ENCODE results near the gene RABGAP1L.
"Not testable (repeated sequence)": the region's sequence is repeated elsewhere in the genome, so short reads cannot be mapped to it uniquely, and the experiment has no call there.

The RABGAP1L gene

DNA sequence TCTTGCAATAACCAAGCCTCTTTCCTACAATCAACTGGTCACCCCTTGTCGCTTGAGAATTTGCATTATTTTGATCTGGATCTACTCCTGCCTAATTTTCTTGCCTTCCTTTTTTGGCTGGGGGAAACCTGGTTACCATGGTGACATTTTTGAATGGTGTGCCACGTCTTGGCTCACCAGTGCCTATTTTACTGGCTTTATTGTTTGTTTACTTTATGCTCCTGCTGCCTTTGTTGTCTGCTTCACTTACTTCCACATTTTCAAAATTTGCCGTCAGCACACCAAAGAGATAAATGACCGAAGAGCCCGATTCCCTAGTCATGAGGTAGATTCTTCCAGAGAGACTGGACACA is 289.2 kb downstream of the RABGAP1L start:
- DNase-seq (ENCODE audit: low spot score) = no peak

DNA sequence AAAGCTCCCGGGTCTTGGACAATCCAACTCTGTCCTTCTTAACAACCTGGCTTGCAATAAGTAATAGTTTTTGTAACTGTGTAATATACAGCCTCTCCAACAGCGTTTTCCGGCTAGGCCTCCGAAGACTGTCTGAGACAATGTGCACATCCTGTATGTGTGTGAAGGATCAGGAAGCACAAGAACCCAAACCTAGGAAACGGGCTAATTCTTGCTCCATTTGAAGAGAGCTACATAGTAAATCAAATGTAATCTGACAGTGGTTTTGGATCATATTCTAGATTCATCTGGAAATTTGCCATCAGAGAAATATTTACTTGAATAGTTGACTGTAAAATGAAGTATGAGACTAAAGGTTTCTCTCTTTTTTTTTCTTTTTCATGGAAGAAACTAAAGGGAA is 289.7 kb downstream of the RABGAP1L start:
- no peak for DNase-seq (ENCODE audit: low spot score)

DNA sequence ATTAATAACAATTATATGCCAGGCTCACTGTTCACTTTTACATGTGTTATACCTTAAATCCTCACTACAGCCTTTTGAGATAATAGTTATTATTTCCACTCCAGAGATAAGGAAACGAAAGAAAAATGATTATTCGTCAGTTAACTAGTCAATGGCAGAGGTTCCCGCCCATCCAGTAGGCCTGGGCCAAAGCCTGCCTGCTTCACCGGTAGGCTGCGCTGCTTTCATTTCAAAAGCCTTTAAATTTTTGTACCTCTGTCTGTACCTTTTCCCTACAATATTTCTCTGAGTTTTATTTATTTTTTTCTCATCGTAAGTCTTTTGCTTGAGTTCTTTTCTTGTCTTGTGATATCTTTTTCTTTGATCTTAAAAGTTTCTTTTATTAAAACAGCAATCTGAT is 292.1 kb downstream of the RABGAP1L start:
- no peak for DNase-seq (ENCODE audit: low spot score)

DNA sequence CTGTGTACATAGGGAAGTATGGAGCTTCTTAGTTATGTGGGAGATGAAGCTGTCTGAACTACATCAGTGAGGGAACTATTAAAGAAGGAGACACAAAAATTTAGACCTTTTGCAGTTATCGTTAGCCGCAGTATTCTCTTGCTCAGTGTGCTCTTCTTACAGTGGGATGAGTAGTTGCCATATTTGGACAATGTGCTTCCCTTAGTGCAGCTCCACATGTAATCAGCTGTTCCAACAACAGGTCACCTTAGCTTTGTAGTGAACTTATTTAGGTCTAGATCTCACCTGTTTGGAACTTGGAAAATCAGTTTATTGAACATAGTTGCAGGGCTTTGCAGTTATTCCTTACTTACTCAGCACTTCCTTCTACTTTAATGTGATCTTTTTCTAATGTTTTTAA is 306.5 kb downstream of the RABGAP1L start:
- DNase-seq (ENCODE audit: low spot score) = no peak

DNA sequence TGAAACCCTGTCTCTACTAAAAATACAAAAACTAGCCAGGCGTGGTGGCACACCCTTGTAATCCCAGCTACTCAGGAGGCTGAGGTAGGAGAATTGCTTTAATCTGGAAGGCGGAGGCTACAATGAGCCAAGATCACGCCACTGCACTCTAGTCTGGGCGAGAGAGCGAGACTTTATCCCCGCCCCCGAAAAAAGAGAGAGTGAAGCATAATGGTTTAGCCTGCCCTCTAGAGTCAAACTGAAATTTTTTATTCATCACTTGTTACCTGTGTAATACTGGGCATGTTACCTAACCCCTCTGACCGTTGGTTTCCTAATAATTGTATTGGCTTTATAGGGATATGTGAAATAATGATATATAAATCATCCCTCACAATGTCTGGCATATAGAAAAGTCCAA is 307.3 kb downstream of the RABGAP1L start:
- no peak for DNase-seq (ENCODE audit: low spot score)

DNA sequence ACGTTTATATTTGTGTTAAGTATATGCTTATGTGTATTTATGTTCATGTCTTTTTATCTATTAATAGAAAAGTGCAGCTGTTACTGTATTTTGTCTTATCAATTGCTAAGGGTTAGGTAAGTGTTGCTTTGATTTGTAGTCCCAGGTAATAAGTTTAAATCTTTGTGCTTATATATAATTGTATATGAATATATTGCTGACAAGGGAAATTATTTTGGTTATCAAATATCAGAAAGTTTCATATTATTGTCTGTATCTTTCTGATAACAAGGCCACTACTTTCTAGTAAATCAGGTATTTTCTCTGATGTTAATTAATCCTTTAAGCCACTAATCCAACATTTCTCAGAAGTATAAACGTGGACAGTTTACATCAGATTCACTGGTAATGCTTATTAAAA is 309.7 kb downstream of the RABGAP1L start:
- no peak for DNase-seq (ENCODE audit: low spot score)

DNA sequence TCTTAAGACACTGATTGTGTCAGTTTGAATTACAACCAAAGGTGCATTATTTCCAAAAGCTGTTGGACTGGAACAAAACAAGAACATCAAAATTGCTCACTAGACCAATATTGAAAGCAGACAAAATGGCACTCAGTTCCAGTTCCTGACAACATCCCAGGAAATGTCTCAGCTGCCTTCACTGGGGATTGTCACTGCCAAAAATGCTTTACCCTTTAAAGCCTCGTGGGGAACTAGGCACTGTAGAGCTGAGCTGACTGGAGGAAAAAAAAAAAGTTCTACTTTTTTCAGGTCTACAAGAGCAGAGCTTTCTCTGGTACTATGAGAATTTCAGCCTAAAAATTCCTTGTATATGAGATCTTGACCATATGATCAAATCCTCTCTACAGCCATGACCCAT is 310.4 kb downstream of the RABGAP1L start:
- no peak for DNase-seq (ENCODE audit: low spot score)

DNA sequence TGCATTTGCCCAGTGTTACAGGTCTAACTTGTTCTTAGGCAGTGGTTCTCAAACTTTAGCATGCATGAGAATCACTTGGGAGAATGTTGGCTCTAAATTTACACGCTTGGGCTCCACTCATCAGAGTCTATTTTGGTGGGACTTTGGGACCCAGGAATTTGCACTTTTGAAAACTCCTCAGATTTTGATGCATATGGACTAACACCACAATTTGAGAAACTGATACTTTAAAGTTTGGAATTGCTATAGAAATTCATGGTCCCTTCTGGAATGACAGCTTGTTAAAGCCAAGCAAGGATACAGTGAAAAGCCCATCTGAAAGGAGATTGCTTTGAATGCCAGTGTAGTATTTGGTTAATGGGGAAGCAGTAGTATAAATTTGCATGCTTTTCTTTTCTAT is 320.0 kb downstream of the RABGAP1L start:
- DNase-seq (ENCODE audit: low spot score) = no peak

DNA sequence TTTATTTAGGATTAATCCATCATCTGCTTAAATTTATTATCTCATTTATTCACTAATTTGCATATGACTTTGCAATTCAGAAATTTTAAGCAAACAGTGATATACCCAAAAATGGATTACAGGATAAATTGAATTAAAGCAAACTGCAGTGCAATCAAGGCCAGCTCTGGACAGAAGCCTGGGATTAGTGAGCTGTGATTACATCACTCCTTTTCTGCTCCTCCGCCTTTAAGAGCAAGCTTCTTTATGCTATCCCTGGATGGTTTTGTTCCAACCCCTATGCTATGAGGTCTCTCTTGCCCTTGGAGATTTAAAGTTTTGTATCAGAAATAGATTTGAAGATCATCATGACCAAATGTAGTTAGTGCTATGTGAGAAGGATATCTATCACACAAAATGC is 321.0 kb downstream of the RABGAP1L start:
- DNase-seq (ENCODE audit: low spot score) = no peak

DNA sequence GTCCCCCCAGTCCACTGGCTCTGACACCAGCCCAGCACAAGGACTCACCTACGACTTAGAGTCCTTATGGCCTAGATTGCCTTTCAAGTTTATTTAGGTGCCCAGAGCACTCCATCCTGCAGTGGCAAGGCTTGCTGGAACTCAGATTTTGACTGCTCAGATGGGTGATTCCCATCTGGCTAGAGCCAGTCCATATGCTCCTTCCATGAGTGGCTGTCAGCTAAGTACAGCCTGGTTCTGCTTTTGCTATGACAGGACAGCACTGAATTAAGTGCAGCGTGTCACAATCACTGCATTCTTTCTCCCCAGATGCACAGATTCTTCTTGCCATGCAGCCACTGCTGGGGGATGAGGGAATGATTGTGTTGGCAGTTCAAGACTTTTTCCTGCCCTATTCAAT is 332.3 kb downstream of the RABGAP1L start:
- DNase-seq (ENCODE audit: low spot score) = no peak

DNA sequence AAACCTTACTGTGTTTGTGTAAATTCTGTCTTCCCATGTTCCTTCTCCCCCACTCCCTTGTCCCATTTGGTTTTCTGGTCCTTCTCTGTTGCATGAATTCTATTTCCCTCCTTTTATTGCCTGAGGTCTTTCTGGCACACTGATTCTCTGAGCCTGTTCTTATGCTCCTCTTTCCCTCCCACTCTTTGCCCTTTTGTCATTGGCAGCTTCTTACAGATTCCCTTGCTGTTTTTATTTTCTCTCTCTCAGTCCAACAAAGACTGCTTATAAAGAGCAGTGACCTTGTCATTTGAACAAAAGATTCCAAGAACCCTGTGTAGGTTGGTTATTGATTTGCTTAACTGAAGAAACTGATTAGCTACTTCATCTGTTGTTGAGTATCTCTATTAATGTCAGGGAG is 338.2 kb downstream of the RABGAP1L start:
- DNase-seq (ENCODE audit: low spot score) = no peak

DNA sequence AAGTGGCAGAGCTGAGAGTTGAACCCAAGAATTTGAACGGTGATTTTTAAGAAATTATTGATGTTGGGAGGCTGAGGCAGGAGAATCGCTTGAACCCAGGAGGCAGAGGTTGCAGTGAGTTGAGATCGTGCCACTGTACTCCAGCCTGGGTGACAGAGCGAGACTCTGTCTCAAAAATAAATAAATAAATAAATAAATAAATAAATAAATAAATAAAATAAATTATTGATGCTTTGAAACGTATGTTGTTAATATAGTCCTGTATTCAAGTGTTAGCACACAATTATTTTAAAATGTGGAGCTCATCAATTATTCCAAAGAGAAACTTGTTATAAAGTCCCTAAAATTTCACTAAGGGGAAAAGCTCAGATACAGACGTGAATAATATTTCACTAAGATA is 357.4 kb downstream of the RABGAP1L start:
- DNase-seq (ENCODE audit: low spot score) = not testable (repeated sequence)

DNA sequence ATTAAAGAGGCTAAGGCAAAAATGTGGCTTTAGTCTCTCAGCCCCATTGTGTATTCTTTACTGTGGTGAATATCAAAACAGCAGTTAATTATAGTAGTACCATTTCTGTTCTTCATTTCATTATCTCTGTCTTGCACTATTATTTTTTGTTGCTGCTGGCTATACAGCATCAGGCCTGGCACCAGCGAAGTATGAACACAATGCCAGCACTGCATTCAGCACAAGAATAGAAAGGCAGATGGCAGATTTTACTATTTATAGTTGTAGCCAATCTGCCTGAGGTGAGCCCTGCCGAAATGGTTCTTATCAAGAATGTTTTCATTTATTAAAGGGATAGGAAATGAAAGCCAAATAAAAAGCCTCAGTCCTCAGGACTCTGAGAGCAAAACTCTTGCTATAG is 360.5 kb downstream of the RABGAP1L start:
- DNase-seq (ENCODE audit: low spot score) = no peak

DNA sequence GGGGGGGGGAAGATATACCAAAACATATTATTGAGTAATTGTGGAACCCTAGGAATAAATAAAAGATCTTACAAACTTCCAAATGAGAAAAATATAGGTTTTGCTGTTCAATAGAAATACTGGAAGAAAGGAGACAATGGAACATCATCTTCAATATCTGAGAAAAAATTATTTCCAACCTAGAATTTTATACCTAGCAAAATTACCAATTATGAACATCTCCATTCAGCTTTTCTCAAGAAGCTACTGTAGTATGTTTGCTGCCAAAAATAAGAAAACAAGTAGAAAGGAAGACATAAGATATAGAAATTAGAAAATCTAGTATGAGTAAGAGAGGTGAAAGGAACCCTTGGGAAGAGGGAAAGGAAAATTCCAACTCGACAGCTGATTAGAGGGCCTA is 372.4 kb downstream of the RABGAP1L start:
- DNase-seq (ENCODE audit: low spot score) = no peak

DNA sequence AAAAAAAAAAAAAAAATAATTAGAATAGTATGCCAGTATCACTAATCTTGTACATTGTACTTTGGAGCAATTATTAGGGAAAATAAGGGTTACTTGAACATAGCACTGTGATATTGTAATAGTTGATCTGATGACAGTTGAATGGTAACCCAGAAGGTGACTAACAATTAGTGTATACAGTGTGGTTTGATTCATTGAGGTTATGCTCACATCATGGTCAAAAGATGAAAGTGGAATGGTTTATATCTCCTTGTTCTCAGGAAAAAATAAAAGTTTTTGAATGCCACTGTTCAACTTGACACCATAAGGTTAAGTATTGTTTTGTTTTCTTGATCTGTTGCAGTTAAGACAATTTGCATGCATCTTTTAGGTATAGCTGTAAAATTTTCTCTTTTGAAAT is 375.5 kb downstream of the RABGAP1L start:
- DNase-seq (ENCODE audit: low spot score) = no peak

DNA sequence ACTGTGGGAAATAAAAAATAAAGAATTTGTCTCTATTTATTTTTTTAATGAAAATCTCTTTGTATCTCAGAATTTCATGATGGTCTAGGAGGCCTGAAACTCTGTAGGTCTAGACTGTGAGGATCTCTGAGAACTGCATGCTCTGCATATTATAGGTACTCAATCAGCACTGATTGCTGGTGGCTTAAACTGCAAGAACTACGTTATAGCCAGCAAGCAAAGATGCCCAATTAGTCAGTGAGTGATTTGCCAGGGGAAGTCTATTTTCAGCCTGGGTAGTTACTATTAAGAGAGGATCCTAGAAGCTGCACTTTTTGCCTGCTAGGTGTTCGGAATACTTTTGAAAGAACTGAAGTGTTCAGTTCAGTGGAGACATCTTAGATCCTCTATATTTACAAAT is 375.9 kb downstream of the RABGAP1L start:
- DNase-seq (ENCODE audit: low spot score) = no peak

DNA sequence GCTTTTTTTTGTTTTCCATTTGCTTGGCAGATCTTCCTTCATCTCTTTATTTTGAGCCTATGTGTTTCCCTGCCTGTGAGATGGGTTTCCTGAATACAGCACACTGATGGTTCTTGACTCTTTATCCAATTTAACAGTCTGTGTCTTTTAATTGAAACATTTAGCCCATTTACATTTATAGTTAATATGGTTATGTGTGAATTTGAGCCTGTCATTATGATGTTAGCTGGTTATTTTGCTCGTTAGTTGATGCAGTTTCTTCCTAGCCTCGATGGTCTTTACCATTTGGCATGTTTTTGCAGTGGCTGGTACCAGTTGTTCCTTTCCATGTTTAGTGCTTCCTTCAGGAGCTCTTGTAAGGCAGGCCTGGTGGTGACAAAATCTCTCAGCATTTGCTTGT is 384.1 kb downstream of the RABGAP1L start:
- DNase-seq (ENCODE audit: low spot score) = not testable (repeated sequence)

DNA sequence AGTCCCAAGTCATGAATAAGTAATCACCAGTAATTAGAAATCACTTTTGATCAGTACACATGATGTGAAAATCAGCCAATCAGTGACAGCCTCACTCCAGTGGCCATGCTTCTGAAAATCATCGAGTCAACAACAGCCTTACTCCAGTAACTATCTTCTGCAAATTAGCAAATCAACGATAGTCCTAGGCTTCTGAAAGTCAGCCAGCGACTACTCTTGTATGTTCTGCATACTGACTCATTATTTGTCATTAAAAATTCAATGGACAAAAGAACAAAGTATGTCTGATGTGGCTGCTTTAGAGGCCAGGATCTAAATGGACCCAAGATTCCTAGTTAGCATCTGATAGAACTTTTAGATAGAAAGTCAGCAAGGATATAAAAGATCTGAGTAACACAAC is 391.0 kb downstream of the RABGAP1L start:
- no peak for DNase-seq (ENCODE audit: low spot score)

DNA sequence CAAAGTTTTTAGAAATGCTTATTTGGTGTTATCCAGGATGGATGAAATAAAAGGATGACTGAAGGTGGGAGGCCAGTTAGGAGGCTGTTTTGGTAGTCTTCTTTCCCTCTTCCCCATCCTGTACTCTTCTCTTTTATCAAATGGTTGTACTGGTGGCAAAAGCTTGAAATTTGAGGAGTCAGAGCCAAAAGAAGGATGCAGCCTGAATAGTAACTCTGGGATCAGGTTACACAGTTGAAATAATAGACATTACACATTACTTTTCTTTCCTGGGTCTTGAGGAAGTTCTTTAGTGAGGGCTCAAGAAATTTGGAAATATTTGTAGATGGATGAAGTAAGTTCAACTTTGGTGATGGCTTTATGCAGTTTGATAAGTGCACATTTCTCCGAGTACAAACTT is 397.1 kb downstream of the RABGAP1L start:
- DNase-seq (ENCODE audit: low spot score) = no peak

DNA sequence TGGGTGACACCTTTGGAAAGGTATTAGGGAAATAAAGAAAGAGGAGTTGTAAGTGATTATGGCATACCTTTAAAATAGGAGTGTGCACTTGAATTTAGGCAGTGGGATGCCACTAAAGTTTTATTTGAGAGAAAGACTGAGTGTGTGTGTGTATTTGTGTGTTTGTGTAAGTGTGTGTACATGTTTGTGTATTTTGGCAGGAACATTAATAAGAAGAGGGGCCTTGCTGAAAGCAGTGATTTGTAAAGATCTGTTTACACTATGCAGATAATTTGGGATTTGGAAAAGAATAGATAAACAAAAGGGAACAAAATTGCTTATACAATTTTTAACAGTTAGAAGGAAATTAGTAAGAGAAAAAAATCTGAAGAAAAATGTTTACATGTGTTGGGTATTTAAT is 409.2 kb downstream of the RABGAP1L start:
- DNase-seq (ENCODE audit: low spot score) = no peak

DNA sequence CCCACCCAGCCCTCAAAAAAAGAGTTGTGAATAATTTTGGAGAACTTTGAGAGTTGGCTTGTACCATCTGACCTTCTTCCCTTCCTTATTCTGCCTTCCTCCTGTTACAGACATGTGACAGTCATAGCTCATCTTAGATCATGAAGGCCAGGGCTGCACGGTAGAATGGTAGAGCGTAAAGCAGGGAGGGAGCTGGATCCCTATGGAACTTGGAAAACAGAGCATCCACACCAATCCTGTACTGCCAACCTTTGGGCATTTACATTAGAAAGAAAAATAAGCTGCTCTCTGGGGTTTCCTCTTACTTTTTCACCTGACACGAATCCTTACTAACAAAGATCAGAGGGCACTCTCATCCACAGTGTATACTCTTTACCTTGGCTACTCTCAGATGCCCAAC is 409.9 kb downstream of the RABGAP1L start:
- DNase-seq (ENCODE audit: low spot score) = no peak

DNA sequence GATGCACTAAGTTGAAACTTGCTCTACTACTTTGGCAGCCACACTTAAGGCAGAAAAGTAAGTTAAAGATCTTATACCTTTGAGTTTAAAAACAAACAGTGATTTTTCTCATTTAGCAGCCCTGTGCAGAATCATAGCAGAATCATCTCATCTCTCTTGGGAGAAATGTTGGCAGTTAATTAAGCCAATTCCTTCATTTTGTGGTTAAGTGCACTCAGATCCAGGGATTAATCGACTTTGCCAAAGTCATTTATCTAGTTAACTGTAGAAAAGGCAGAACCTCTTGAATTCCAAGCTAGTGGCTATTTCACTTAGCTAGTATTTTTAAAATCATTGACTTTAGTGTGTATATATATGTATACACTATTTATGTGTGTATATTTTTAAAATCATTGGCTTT is 413.5 kb downstream of the RABGAP1L start:
- DNase-seq (ENCODE audit: low spot score) = no peak

DNA sequence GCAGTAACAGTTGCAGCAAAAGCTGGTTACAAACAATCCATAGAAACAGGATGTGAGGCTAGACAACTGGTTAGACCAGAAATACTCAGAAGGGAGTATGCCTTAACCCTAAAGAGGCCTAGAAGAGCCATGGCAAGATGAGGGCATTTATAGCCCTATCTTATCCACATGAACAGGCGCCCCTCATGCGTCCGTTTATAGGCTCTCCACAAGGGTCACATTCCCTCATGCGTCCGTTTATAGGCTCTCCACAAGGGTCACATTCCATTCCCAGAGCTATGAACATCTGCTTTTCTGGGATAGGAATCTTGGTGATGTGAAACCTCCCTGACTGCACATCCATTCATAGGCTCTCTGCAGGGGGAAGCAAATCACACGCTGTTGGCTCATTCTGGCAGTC is 416.8 kb downstream of the RABGAP1L start:
- DNase-seq (ENCODE audit: low spot score) = not testable (repeated sequence)

DNA sequence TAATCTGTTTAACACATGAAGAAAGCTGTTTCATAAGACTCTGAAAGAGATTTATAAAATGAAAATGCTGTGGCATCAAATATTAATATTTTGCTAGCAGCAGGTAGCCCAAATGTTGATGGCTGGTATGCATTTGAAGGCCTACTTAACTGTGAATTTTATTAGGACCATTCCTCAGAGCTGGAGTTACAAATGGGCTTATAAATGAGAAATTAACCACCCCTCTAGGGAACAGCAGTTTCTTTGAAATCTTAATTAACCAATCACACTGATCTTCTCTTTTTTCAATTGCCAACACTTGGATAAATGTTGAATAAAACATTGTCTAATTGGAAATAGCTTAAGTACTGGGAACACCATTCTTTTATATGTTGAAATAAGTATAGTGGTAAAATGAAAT is 418.4 kb downstream of the RABGAP1L start:
- no peak for DNase-seq (ENCODE audit: low spot score)

DNA sequence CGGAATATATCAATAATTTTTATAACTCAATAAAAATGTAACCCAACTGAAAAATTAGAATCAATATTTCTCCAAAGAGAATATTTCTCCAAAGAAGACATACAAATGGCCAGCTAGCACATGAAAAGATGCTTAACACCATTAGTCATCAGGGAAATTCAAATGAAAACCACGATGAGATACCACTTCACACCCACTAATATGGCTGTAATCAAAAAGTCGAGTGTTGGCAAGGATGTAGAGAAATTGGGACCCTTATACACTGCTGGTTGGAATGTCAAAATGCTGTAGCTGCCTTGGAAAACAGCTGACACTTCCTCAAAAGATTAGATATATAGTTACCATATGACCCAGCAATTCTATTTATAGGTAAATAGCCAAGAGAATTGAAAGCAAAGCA is 421.5 kb downstream of the RABGAP1L start:
- DNase-seq (ENCODE audit: low spot score) = no peak

Measured in germinal center (tissue), 1 donor.